Left ventricle myocardium inferior (tissue), 1 donor: ENCODE results near the gene LRRFIP2. TPM values are rescaled to one million over a fixed set of nuclear protein-coding genes. Genes with fewer than 3 reads are reported as not detected.
"Not testable (repeated sequence)": the region's sequence is repeated elsewhere in the genome, so short reads cannot be mapped to it uniquely, and the experiment has no call there.

Source experiments
- DNase-seq: peaks from one replicate; pipeline ENCODE4 v3.0.0-alpha.2; 2020
- H3K27ac ChIP-seq: fragments of 200-600 bp; replicated peaks from 2 replicates; pipeline ENCODE4 v1.8.0; 2021
- H3K27me3 ChIP-seq: fragments of 200-600 bp; 2 replicates; pipeline ENCODE4 v1.8.0; 2021; ENCODE audit warnings: low read depth
- H3K36me3 ChIP-seq: fragments of 200-600 bp; 2 replicates; pipeline ENCODE4 v1.8.0; 2021
- H3K4me1 ChIP-seq: fragments of 200-600 bp; 2 replicates; pipeline ENCODE4 v1.8.0; 2021
- H3K4me3 ChIP-seq: fragments of 200-600 bp; 2 replicates; pipeline ENCODE4 v1.8.0; 2021; ENCODE audit warnings: mild to moderate bottlenecking, moderate library complexity
- H3K9me3 ChIP-seq: fragments of 200-600 bp; replicated peaks from 2 replicates; pipeline ENCODE4 v1.8.0; 2021
- CTCF ChIP-seq: fragments of 200-600 bp; IDR thresholded peaks from 2 replicates; pipeline ENCODE4 v1.8.0; 2021; ENCODE audit warnings: antibody characterized with exemption, mild to moderate bottlenecking, borderline replicate concordance
- intact Hi-C: fragments of 100-400 bp; cut with micrococcal nuclease; formaldehyde crosslinking; loops from one replicate; pipeline ENCODE4 v1.11.0; 2022
- total RNA-seq: library from RNA; stranded (reverse); fragmentation: NEBNext Ultra II Directional; extraction: Animal tissue kit (Norgen Biotek cat#: 25700); gene quantifications from one replicate; pipeline ENCODE4 v1.2.1, GENCODE V29; 2021
- donor health status: DM: no; HTN: yes; CAD: no; lungs with severe emphysema.

The LRRFIP2 gene
- total RNA-seq, 1 donor from 2014 or later, result 155 TPM

GRCh38 chr3:37125195-37126073, 48.9 kb downstream of the LRRFIP2 start:
- intact Hi-C loops, result no loop called here
- H3K27ac ChIP-seq, result peak overlapping the region; percentile 31
- no peak for DNase-seq
- H3K4me3 ChIP-seq, result no peak overlapping the region
- no peaks in the 10 kb centered on the region for H3K9me3 ChIP-seq
- H3K4me1 ChIP-seq, result peaks cover 64% of the 10 kb centered on the region
- no peaks in the 10 kb centered on the region for H3K27me3 ChIP-seq
- H3K36me3 ChIP-seq, result peaks cover 4% of the 10 kb centered on the region
- no peak for TF ChIP-seq CTCF

- intact Hi-C loops, result no loop called here
- Histone ChIP-seq H3K36me3 (peaks cover 4% of the 10 kb centered on the region), H3K4me3 (no peak overlapping the region), H3K27ac (peak overlapping the region; percentile 31), H3K27me3 (no peaks in the 10 kb centered on the region), H3K9me3 (no peaks in the 10 kb centered on the region), H3K4me1 (peaks cover 54% of the 10 kb centered on the region)
- TF ChIP-seq CTCF, result no peak
- no peak for DNase-seq
These were observed 49.9 kb downstream of the LRRFIP2 start for GRCh38 chr3:37124435-37124834.

- intact Hi-C loops, result no loop called here
- no peak overlapping the region for H3K4me3 ChIP-seq
- TF ChIP-seq CTCF, result no peak
These were observed 51.1 kb downstream of the LRRFIP2 start for GRCh38 chr3:37123292-37123691.

GRCh38 chr3:37122069-37122468, 52.3 kb downstream of the LRRFIP2 start:
- H3K27me3 ChIP-seq, intact Hi-C loops, DNase-seq, H3K4me3 ChIP-seq, H3K9me3 ChIP-seq, H3K36me3 ChIP-seq, H3K27ac ChIP-seq: not testable (repeated sequence)
- H3K4me1 ChIP-seq, result peaks cover 55% of the 10 kb centered on the region

More at GRCh38 chr3:37123292-37123691, 51.1 kb downstream of the LRRFIP2 start:
- Histone ChIP-seq H3K27ac (peak overlapping the region; percentile 21), H3K9me3 (no peaks in the 10 kb centered on the region), H3K36me3 (peaks cover 4% of the 10 kb centered on the region), H3K4me1 (peaks cover 56% of the 10 kb centered on the region), H3K27me3 (no peaks in the 10 kb centered on the region)
- no peak for DNase-seq

- no peak for TF ChIP-seq CTCF
- no peak overlapping the region for H3K4me3 ChIP-seq
- H3K4me1 ChIP-seq, result peaks cover 38% of the 10 kb centered on the region
- intact Hi-C loops, result no loop called here
- no peaks in the 10 kb centered on the region for H3K27me3 ChIP-seq
- DNase-seq, result no peak
- peak overlapping the region; percentile 40 for H3K27ac ChIP-seq
- no peaks in the 10 kb centered on the region for H3K9me3 ChIP-seq
- peaks cover 9% of the 10 kb centered on the region for H3K36me3 ChIP-seq
These were observed 56.2 kb downstream of the LRRFIP2 start for GRCh38 chr3:37118163-37118562.

- peak overlapping the region; percentile 40 for H3K27ac ChIP-seq
- H3K4me1 ChIP-seq, result peaks cover 38% of the 10 kb centered on the region
- no peaks in the 10 kb centered on the region for H3K27me3 ChIP-seq
- intact Hi-C loops, result no loop called here
- no peaks in the 10 kb centered on the region for H3K9me3 ChIP-seq
- no peak overlapping the region for H3K4me3 ChIP-seq
- no peak for TF ChIP-seq CTCF
- peaks cover 13% of the 10 kb centered on the region for H3K36me3 ChIP-seq
- no peak for DNase-seq
These were observed 56.8 kb downstream of the LRRFIP2 start for GRCh38 chr3:37117548-37117947.
